NT2/D1 (cell line): ENCODE data around the gene USP35.

ENCODE experiments used
- SUZ12 ChIP-seq: IDR thresholded peaks from 2 replicates; pipeline ENCODE4 v1.6.1; 2011; ENCODE audit not compliant: insufficient read length, insufficient read depth; ENCODE audit errors: extremely low read depth
- YY1 ChIP-seq: IDR thresholded peaks from 2 replicates; pipeline ENCODE4 v1.6.1; 2011; ENCODE audit not compliant: insufficient read length, insufficient read depth
- ZNF274 ChIP-seq: IDR thresholded peaks from 2 replicates; pipeline ENCODE4 v1.6.1; 2011; ENCODE audit warnings: mild to moderate bottlenecking, low read depth, low read length

DNA sequence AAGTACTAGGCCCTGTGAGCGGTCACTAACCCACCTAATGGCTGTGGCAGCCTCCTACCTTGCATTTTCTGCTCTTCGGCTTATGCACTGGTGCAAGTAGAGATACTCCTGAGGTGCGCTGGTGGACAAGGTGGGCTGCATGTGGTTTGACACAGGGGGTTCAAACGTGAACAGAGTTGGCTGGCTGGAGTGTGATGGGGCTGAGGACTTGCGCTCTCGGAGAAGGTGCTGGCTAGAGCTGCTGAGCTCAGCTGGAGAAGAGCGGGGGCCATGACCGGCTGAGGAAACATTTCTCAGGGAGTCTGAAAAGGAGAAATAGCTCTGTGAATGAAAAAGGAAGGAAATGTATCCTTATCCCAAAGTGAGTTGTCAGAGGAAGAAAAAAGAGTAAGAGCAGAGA lies 61.4 kb downstream of the USP35 start:
- no peak for TF ChIP-seq ZNF274
- TF ChIP-seq SUZ12, result no peak
- no peak for TF ChIP-seq YY1
